ENCODE measurements around the gene MMP14.
"Not testable (repeated sequence)": the region's sequence is repeated elsewhere in the genome, so short reads cannot be mapped to it uniquely, and the experiment has no call there.

MMP14 gene

DNA sequence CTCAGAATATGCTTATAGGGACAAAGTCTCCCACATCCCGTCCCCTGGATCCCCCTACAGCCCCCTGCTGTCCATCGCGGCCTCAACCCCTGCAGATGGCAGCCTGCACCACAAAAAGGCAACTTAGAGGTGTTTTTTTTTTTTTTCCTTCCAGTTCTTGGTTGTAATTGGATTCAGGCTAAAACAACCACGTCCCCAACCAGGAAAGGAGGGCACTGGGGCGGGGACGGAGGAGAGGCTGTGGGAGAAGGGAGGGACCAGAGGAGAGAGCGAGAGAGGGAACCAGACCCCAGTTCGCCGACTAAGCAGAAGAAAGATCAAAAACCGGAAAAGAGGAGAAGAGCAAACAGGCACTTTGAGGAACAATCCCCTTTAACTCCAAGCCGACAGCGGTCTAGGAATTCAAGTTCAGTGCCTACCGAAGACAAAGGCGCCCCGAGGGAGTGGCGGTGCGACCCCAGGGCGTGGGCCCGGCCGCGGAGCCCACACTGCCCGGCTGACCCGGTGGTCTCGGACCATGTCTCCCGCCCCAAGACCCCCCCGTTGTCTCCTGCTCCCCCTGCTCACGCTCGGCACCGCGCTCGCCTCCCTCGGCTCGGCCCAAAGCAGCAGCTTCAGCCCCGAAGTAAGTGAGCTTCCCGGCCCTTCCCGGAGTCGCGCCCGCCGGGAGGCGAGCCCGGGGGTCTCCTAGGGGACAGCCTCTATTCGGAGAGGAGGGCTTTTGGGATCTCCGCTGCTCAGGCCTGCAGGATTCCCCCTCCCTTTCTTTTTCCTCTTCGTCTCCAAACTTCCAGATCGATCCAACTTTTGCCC lies at the start of gene MMP14:
TSS of gene MMP14 (plus strand) at position 285 of the 813 bp plus-strand sequence. CDS start at position 518, 233 bp downstream.
- peak; percentile 36 for DNase-seq

DNA sequence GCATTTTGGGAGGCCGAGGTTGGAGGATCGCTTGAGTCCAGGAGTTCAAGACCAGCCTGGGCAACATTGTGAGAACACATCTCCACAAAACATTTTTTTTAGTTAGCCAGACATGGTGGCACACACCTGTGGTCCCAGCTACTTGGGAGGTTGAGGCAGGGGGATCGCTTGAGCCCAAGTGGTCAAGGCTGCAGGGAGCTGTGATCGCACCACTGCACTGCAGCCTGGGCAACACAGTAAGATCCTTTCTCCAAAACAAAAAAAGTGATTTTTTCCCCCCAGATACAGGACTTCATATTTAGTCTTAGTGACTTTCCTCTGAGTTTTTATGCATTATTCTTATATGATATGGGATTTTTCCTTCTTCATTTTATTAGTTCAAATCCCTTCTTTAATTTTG lies 49.7 kb upstream of the MMP14 start:
- DNase-seq: no peak

- DNase-seq: no peak
These were observed 45.1 kb upstream of the MMP14 start for GRCh38 chr14:22791301-22791700.

- DNase-seq: no peak
These were observed 44.2 kb upstream of the MMP14 start for GRCh38 chr14:22792158-22792557.

DNA sequence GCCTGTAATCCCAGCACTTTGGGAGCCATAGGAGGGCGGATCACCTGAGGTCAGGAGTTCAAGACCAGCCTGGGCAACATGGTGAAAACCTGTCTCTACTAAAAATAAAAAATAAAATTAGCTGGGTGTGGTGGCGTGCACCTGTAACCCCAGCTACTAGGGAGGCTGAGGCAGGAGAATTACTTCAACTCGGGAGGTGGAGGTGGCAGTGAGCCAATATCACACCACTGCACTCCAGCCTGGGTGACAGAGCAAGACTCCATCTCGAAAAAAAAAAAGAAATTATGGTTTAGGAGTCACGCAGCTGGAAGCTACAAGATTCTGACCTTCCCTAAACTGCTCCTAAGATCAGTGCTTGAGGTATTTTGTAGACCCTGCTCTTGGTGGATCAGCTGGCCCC lies 42.8 kb upstream of the MMP14 start:
- not testable (repeated sequence) for DNase-seq

DNA sequence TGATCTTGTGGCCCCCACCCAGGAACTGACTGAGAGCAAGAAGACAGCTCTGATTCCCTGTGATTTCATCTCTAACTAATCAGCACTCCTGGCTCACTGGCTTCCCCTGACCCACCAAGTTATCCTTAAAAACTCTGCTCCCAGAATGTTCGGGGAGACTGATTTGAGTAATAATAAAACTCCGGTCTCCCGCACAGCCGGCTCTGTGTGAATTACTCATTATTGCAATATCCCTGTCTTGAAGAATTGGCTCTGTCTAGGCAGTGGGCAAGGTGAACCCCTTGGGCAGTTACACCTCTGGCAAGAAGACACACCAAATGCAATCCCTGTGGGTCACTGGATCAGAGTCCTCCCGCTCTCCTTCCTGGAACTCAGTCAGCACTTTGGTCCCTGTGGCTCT lies 42.4 kb upstream of the MMP14 start:
- no peak for DNase-seq

GRCh38 chr14:22794551-22794951 lies 41.8 kb upstream of the MMP14 start:
- no peak for DNase-seq

- no peak for DNase-seq
These were observed 40.2 kb upstream of the MMP14 start for GRCh38 chr14:22796087-22796707.

- no peak for DNase-seq
These were observed 39.1 kb upstream of the MMP14 start for GRCh38 chr14:22797017-22797917.

- no peak for DNase-seq
These were observed 37.9 kb upstream of the MMP14 start for GRCh38 chr14:22798528-22798927.

GRCh38 chr14:22800346-22800745 lies 36.0 kb upstream of the MMP14 start:
- DNase-seq: no peak

GRCh38 chr14:22801716-22802115 lies 34.7 kb upstream of the MMP14 start:
- no peak for DNase-seq

DNA sequence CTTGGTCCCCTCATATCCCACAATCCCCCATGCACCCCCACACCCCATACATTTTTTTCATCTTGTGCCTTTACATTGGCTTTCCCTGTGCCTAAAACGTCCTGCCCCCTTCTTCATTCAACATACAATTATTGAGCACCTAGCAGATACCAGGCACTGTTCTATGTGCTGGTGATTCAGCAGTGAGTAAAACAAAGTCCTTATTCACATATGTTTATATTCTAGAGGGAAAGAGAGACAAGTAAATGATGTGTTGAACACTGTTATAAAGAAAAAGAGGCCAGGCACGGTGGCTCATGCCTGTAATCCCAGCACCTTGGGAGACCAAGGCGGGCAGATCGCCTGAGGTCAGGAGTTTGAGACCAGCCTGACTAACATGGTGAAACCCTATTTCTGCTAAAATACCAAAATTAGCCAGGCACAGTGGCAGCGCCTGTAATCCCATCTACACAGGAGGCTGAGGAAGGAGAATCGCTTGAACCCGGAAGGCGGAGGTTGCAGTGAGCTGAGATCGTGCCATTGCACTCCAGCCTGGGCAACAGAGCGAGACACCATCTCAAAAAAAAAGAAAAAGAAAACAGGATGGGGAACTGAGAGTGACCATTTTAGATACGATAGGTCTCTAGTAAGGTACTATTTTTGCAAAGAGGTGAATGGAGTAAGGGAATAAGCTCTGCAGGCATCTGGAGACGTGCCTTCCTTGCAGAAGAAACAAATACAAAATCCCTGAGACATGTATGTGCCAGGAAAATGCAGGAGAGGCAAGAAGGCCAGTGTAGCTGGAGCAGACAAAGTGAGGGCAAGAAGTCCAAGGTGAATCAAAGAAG lies 33.3 kb upstream of the MMP14 start:
- DNase-seq: no peak

DNA sequence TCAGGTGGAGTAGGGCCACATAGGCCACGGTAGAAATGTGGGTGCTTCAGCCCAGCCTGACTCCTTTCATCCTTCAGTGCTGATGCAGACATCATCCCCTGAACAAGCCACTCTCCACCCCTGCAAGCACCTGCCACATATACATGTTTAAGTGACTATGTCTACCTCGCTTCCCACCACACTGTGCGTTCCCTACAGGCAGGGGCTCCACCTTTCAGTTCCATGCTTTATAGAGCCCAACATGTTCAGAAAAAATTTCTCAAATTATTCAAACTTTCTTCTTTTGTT lies 32.8 kb upstream of the MMP14 start:
- DNase-seq: no peak

- not testable (repeated sequence) for DNase-seq
These were observed 31.1 kb upstream of the MMP14 start for GRCh38 chr14:22805235-22805634.

DNA sequence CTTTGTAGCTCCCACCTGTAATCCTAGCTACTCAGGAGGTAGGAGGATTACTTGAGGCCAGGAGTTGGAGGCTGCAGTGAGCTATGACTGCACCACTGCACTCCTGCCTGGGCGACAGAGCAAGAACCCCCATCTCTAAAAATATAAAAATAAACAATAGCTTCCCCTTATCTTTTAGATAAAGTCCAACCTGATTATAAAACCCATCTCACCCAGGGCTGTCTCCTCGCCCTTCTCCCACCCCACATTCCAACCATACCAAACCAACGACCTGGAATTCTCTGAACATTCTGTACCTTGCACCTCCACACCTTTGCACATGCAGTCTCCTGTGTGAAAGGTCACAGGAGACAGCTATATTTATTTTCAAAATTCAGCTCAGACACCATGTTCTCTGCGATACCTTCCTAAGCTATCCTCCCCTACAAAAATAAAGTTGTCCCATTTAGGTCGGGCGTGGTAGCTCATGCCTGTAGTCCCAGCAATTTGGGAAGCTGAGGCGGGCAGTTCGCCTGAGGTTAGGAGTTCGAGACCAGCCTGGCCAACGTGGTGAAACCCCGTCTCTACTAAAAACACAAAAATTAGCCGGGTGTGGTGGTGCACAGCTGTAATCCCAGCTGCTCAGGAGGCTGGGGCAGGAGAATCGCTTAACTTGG lies 28.8 kb upstream of the MMP14 start:
- DNase-seq: no peak

DNA sequence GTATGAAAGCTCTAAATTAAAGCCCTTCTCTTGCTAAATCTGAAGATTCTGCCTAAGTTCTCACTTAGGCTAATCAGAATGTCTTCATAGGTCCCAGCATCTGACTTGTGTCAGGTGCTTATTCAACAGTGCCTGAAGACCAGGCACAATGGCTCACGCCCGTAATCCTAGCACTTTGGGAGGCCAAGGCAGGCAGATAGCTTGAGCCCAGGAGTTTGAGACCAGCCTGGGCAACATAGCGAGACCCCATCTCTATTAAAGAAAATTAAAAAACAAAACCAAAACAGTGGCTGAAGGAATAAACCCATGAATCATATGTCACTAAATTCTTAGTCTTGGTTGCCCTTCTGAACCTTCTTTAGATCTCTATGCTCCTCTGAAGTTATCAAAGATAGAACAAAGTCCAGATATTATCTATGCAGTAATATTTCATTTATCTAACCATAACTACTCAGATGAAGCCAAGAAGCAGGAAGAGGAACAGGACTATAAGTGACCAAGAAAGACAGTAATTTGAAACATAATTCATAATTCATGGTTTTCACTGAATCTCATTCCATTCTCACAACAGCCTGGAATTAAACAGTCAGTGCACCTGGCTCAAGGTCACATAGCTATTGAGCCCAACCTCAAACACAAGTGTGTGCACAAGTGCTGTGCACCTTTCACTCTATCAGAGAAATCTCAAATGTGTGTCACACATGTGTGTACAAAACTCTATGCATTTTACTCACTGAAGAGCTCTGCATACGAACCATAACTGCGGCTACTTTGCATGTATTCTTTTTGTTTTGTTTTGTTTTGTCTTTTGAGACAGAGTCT lies 27.8 kb upstream of the MMP14 start:
- no peak for DNase-seq

DNA sequence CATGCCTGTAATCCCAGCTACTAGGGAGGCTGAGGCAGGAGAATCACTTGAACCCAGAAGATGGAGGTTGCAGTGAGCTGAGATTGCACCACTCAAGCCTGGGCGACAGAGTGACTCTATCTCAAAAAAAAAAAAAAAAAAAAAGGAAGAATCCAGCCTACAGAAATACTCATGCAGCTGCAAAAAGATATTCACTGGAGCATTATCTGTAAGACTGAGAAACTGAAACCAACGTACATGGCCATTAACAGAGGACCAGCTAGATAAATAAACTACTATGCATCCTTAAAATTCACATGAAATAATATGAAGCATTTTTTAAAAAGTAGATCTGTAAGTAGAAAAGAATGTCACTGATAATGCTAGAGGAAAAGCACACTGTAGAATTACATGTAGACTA lies 24.7 kb upstream of the MMP14 start:
- DNase-seq: no peak

GRCh38 chr14:22812744-22813143 lies 23.6 kb upstream of the MMP14 start:
- no peak for DNase-seq

- no peak for DNase-seq
These were observed 23.2 kb upstream of the MMP14 start for GRCh38 chr14:22813145-22813544.

DNA sequence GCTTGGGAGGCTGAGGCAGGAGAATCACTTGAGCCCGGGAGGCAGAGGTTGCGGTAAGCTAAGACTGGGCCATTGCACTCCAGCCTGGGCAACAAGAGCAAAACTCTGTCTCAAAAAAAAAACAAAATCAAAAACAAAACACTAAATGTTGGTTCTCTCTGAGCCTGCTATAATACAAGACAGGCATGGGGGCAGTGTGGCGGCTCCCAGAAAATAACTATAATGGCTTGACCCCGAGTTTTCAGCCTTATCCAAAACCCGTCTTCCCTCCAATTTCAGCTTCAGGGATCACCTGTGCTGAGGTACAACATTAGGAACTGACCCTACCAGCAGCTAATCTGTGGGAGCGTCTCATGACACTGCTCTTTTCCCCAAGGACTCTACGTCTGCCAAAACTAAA lies 22.0 kb upstream of the MMP14 start:
- DNase-seq: no peak

Data from NCI-H2171 (cell line).